ENCODE results near the gene LEP. TPM values are rescaled to one million over a fixed set of nuclear protein-coding genes. Genes with fewer than 3 reads are reported as not detected.

The LEP gene
- total and polyA plus RNA-seq, 9 of the 15 experiments (the other 6 are each of a cell fraction or from before 2014, with no cell fraction given), result not detected

DNA sequence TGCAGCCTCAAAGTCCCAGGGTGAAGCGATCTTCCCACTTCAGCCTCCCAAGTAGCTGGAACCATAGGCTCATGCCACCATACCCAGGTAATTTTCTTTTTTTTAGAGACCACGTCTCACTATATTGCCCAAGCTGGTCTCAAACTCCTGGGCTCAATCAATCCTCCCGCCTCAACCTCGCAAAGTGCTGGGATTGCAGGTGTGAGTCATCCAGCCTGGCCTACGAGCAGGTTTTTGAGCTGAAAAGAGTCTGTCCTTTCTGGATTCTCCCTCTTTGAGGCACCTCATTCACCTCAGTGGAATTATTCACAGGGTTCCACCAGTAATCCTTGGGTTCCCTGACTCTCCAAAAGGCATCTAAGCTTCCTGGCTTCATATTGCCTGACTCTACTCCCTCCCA is 7.6 kb upstream of the LEP start:
- Histone ChIP-seq H3K79me2 (ENCODE audit: control insufficient read depth, insufficient read depth, low read length) (no peaks in the 10 kb centered on the region), H2AFZ (ENCODE audit: low read depth, low read length) (no peak overlapping the region), H3K27me3 (ENCODE audit: control insufficient read depth in 2 of 2, insufficient read depth in 2 of 2, low read length in 2 of 2) (peaks cover 34 to 63% of the 10 kb centered on the region in 2 experiments), H4K20me1 (replicated peaks; ENCODE audit: control insufficient read depth, insufficient read depth, low read length) (no peaks in the 10 kb centered on the region), H3K9me3 (replicated peaks; ENCODE audit: control insufficient read depth, insufficient read depth, low read depth, low read length) (no peaks in the 10 kb centered on the region), H3K9me1 (ENCODE audit: control insufficient read depth, insufficient read depth, low read length) (no peaks in the 10 kb centered on the region), H3K4me2 (ENCODE audit: insufficient read depth, low read length) (no peak overlapping the region), H3K36me3 (ENCODE audit: control insufficient read depth, insufficient read depth, low read length) (no peaks in the 10 kb centered on the region), H3K4me1 (replicated peaks in 1 of 2; ENCODE audit: control insufficient read depth in 2 of 2, insufficient read depth in 2 of 2, low read length in 2 of 2) (no peaks in the 10 kb centered on the region; a peak in 1 of 5 replicates), H3K4me3 (no peak overlapping the region), H3K9ac (ENCODE audit: insufficient read depth in 1 of 2, low read depth in 2 of 2, low read length in 2 of 2) (no peak overlapping the region), H3K27ac (ENCODE audit: extremely low read depth, low read depth, low read length) (no peak overlapping the region)
- ChIA-PET POLR2A (interaction anchor here (0.5 to 3.8 kb wide), 6 partner anchors 12 to 46 kb away, joined by 3 to 16 read pairs (median 4); no protein-coding TSS in a partner anchor), CTCF (ENCODE audit: low intra/inter-chr PET ratio) (no interaction called here)
- DNase-seq (ENCODE audit: extremely low read depth in 1 of 4, low spot score in 3 of 4) (no peak), ATAC-seq (no peak), FAIRE-seq (no peak)
- intact Hi-C loops (cut with micrococcal nuclease) (loop anchor here (10.0 kb wide), 1 partner anchor 151 kb away; no protein-coding TSS in a partner anchor), in situ Hi-C loops (cut with MboI) (no loop called here)
- BruUV-seq (replicated peaks), result no TSS peak
- WGBS (ENCODE audit: insufficient coverage, low coverage, missing lambda C conversion rate), result 2% methylated on average over 5 of the region's 5 CpGs
- TF ChIP-seq CHD1 (IDR thresholded peaks at IDR 0.05; ENCODE audit: low read length), result no peak
- no peak for TF ChIP-seq NFIX (CRISPR knock-in tag; IDR thresholded peaks at IDR 0.05; ENCODE audit: low read depth)
- TF ChIP-seq HDGF (IDR thresholded peaks at IDR 0.05), result no peak
- TF ChIP-seq OTX1 (CRISPR knock-in tag; IDR thresholded peaks at IDR 0.05), result no peak
- no peak for TF ChIP-seq FOXM1 (IDR thresholded peaks at IDR 0.05; ENCODE audit: low read depth)
- no peak for TF ChIP-seq FOXM1 (CRISPR knock-in tag; IDR thresholded peaks at IDR 0.05; ENCODE audit: low read depth)
- TF ChIP-seq ETS2 (tag; IDR thresholded peaks at IDR 0.05; ENCODE audit: borderline replicate concordance, poor library complexity, severe bottlenecking), result no peak
- TF ChIP-seq ZNF583 (CRISPR knock-in tag; IDR thresholded peaks at IDR 0.05), result no peak
- TF ChIP-seq FOXK2 (conservative IDR thresholded peaks at IDR 0.05 in 1 of 2, IDR thresholded peaks at IDR 0.05 in 1 of 2; ENCODE audit: low read depth in 2 of 2), result no peak
- TF ChIP-seq, protein P1, sequence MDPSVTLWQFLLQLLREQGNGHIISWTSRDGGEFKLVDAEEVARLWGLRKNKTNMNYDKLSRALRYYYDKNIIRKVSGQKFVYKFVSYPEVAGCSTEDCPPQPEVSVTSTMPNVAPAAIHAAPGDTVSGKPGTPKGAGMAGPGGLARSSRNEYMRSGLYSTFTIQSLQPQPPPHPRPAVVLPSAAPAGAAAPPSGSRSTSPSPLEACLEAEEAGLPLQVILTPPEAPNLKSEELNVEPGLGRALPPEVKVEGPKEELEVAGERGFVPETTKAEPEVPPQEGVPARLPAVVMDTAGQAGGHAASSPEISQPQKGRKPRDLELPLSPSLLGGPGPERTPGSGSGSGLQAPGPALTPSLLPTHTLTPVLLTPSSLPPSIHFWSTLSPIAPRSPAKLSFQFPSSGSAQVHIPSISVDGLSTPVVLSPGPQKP (CRISPR knock-in tag; IDR thresholded peaks at IDR 0.05), result no peak
- no peak for TF ChIP-seq HMGXB4 (CRISPR knock-in tag; IDR thresholded peaks at IDR 0.05)
- no peak for TF ChIP-seq RFX5 (IDR thresholded peaks at IDR 0.05; ENCODE audit: low read depth, low read length)
- no peak for TF ChIP-seq ZC3H8 (IDR thresholded peaks at IDR 0.05)
- TF ChIP-seq ZNF609 (CRISPR knock-in tag; IDR thresholded peaks at IDR 0.05; ENCODE audit: borderline replicate concordance), result no peak
- no peak for TF ChIP-seq ELF1 (tag; IDR thresholded peaks at IDR 0.05)
